HUDEP-2 (cell line): ENCODE results near the gene STEAP4.

Experiments
- DNase-seq, 76 experiments: peaks; one replicate each; lab custom pipeline; 2025; ENCODE audit not compliant: unreplicated experiment in 76 of 76; lab: John Stamatoyannopoulos, UW

Gene STEAP4

DNA sequence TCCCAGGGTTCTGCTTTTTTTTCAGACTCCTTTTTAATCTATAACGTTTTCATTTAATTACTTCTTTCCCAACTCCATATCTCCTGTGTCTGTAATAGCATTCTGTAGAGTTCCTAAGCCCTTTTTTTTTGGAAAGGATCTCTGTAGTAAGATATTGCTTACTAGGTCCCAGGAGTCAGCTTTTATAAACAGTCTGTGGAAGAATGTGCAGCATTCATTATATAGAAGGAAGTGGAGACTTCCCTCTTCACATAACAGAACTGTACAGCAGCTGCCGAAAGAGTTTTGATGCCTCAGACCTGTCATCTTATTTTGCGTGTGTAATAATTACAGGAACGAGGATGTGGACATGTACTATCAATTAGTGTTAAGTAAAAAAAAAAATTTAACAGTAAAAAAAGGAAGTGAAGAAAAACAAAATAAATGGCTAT lies 7.4 kb upstream of the STEAP4 start:
- no peak for DNase-seq

DNA sequence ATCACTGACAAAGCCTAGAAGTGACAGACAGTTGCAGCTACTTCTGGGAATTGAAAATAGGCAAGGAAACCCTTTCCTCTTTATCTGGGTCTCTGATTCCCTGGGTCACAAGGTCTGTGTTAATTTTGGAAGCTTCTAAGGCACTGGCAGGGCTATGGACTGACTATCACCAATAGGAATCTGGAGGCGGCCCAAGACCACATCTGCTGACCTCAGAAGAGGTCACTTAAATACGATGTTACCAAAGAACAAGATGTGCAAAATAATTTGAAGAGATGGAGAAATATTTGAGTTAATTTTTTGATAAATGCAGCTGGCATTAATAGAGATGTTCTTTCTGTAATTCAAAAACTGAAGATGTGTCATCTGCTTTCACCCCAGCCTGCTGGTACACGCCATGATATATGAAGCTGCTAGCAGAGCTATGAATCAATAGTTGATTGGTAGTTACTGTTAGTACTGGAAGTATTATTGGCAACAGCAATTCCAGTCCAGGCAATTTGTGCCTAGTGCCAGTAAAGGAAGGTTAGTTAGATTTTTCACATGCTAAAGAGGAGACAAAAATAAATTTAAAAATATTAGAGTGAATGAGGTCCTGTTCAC lies 5.5 kb upstream of the STEAP4 start:
- no peak for DNase-seq

- no peak for DNase-seq
Measured at GRCh38 chr7:88311675-88312036, 5.0 kb upstream of the STEAP4 start.

DNA sequence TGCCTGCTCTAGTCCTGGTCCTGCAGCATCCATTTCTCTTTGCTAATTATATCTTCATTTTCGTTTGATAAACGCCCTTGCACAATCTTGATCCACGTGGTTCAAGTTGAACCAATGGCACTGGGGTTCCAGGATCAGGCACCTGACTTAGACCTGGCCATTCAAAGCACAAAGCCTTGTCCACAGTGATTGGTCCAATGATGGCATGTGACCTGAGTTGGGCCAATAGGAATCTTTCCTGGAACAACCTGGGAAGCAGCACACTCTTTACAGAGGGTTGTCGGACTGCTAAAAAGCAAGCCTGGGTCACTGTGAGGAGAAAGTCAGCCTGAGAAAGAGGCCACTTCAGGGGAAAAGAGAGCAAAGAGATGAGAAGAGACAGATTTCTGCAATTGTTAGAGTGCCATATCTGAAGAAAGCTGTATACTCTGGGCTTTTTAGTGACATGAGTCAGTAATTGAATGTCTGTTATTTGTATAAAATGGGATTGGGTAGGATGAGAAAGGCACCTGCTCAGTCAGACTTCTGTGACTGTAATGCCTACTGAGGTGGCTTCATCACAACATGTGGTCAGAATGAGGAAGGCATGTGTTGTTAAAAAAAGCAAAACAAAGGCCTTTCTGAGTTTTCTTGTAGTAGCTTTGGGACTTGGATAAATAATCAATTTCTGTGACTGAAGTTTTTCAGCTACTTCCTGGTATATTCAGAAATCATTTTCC lies 4.4 kb upstream of the STEAP4 start:
- DNase-seq, result no peak

DNA sequence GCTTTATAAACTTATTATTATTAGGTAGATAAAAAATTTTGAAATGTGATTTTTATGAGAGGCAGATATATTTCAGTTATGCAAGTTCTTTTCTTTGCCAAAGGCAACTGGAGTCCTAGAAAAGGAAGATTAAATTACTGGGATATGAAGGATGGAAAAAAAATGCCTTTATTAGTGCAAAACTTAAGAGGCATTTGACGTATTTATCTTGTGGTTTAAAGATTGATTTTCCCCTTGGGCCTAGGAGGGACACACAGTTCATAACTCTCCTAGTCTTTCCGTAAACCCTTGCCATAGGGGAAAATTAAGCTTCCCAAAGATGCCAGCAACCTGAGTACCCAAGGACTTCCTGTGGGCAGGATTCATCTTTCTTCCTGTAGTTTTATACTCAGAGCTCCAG lies 3.1 kb upstream of the STEAP4 start:
- DNase-seq, result no peak

- DNase-seq, result no peak
Measured at GRCh38 chr7:88307823-88308222, 1.1 kb upstream of the STEAP4 start.

- no peak for DNase-seq
Measured at GRCh38 chr7:88307412-88307811, 718 bp upstream of the STEAP4 start.

- no peak for DNase-seq
Measured at GRCh38 chr7:88305044-88305443, 1.6 kb downstream of the STEAP4 start.

DNA sequence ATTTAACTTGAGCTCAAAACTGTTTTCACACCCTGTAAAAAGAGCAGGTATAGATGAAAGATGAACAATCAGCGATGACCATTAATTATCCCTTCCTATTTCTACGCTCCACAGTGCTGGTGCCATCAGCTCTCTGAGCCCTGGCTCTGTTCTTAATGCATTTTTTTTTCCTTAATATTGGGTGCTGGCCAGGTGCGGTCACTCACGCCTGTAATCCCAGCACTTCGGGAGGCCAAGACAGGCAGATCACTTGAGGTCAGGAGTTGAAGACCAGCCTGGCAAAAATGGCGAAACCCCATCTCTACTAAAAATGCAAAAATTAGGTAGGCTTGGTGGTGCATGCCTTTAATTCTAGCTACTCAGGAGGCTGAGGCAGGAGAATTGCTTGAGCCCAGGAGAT lies 4.2 kb downstream of the STEAP4 start:
- DNase-seq, result no peak

DNA sequence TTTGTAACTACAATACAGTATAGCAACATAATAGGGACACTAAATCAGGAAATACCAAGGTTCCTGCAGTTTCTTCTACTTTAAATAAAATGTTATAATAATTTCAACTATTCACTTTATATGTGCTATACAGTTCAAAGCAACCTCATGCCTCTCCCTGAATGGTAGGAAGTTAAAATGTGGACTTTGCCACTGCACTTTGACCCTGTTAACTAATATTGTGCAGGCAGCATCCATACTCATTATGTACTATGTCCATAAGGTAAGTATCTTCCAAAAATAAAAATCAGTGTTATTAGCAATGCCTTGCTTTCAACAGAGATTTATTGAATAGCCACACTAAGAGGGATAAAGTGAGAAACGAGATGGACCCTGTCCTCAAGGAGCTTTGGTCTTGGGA lies 4.8 kb downstream of the STEAP4 start:
- no peak for DNase-seq

DNA sequence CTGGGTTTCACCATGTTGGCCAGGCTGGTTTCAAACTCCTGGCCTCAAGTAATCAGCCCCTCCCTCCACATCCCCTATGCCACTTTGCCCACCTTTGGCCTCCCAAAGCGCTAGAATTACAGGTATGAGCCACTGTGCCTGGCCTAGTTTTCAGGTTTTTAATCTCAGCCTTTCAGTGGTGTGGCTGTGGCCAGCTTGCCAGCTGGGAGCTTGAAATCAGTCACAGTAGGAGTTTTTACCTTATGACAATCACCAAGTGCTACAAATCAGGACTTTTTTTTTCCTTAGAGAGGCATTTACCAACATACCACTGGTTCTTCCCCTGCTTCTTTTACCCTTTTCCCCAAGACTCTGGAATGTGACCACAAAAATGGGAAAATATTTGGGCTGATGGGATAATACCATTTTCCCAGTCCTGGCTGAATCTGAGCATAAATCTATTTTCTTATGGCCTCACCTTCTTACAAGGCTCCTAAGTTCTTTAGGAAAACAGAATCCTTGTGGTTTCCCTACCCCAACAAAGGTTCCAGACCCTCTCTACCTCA lies 6.2 kb downstream of the STEAP4 start:
- DNase-seq, result no peak

DNA sequence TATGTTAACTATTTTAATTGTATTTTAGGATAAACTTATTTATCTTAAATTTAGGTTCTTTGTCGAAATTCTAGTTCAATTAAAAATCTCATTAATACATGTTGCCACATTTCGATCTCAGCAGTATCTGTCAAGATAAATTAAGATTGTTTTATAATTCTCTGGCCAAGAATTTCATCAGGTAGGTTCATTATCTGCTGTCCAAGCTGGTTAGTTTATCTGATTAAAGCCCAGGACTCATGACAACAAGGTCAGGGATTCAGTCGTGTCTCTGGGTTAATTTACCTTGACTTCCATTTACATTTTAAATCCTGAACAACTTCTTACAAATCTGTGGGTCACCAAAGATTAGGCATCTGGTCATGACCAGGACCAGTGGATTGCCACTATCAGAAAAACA lies 7.6 kb downstream of the STEAP4 start:
- no peak for DNase-seq

GRCh38 chr7:88293866-88294265 lies 12.8 kb downstream of the STEAP4 start:
- DNase-seq, result no peak

DNA sequence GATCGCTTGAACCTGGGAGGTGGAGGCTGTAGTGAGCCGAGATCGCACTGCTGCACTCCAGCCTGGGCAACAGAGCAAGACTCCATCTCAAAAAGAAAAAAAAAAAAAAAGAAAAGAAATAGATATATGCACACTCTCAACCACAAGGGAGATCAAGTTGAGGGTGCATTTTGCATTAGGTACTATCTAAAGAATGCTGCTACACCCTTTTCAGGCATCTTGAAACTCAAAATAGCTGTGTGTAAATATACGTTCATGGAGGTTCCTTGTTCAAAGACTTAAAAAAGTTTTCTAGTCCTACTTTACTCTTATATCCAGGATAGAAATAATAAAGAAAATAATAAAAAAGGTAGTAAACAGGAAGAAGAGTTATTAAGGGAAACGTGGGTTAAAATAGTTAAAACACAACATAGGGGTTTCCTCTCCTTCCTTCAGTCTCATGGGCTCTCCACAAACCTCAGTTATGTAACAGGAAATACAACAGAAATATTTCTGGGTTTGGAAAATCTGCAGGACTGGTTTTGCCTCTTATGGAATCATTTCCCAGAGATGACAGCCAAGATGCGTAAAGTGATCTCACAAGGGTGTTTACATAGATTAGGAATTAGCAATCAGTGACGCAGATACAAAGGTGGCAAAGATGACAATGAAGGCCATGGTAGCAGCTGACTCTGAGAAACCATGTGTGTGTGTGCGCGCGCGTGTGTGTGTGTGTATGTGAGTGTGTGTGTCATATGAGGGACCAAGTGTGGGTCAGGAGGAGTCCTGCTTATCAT lies 15.1 kb downstream of the STEAP4 start:
- DNase-seq, result no peak

DNA sequence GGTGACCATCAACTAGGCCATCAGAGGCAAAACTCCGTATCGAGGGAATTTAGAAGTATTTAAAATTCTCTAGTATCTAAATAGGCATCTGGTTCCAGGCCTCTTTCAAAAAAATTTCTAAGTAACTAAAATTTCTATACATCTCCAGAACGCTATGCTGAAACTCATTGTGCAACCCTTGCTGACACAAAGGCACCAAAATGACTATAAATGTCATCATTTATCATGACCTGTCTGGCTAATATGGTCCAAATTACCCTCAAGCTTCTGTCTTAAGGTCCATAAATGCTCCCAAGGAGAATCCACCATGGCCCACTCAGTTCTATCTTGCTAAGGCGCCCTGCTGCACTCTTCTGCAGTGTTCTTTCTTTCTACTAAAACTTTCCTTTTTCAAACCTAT lies 16.2 kb downstream of the STEAP4 start:
- DNase-seq, result no peak

DNA sequence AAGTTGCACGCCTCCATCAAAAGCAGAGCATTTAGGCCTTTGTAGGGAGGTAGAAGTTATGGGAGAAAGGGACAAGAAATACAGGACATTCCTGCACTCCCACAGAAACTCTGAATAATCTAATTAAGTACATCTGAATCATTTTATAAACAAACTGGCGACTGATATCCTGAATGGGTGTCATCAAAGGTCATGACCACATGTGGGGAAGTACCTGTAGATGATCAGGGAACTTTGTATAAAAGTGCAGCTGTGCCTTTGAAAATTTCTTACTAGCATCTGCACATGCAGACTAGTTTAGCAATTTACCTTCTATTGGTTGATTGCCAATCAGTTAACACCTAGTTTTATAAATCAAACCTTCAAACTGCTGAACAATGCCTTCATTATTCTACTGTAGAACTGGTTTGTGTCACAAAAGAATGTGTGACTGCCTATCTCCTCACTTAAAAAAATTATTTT lies 17.1 kb downstream of the STEAP4 start:
- DNase-seq, result no peak

DNA sequence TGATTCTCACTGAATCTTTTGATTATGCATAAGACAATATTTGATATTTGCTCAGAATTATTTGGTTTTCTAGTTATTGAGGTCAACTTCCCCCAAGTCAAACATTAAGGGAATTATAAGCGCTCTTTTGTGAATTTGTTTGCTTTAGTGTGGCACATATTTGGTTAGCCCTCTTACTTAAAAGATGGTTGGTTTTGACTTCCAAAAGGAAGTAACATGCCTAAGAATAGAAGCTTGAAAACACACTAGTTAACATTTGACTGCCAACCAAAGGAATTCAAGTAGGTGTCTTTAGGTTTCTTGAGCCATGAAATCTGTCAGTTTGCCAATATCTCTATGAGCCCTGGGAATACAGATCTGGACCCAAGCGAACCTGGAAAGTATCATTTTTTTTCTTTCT lies 24.9 kb downstream of the STEAP4 start:
- DNase-seq, result no peak

GRCh38 chr7:88280801-88281200 lies 25.9 kb downstream of the STEAP4 start:
- no peak for DNase-seq

DNA sequence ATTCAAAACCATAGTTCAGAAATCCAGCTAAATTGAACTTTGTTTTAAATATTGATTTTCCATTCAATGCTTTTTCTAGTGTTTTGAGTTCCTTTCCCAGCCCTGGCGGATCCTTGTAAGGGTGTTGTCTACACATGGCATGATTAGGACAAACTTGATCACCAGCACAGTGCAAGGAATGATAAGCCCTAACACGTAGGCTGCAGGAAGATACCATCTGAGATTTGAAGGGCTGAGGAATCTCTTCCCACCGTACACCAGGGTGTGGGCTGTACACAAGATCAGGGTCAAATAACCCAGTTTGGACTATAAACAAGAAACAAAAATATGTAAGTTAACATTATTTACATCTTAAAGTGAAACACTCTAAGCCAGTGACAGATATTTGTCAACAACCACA lies 27.4 kb downstream of the STEAP4 start:
- no peak for DNase-seq

GRCh38 chr7:88278881-88279280 lies 27.8 kb downstream of the STEAP4 start:
- DNase-seq, result no peak

DNA sequence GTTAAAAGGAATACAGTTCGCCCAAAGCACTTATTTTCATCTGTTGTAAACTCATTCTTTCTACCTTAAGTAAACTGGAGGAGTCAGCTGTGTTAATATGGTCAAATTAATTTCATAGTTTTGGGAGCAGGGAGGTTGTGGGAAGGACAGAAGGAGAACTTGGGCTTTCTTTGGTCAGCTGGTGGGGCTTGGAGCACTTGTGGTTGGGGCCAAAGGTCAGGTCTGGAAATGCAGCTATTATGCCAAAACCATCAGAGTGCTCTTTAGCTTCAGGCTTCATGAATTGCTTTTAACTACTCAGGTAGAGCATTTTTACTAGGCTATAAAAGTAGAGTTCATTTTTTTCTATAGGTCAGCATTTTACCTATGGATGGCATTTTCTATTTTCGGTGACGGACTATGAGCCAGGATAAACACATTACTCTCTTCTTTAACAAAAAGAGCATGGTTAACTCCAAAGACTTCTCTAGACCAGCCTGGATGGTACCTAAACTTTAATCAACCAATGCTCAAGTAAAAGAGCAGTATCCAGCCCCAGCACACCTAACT lies 30.0 kb downstream of the STEAP4 start:
- no peak for DNase-seq
